ENCODE data around the gene PLEKHG2.
A peak's percentile ranks its signal among the peaks of the same experiment; 100 is the strongest.

The PLEKHG2 gene

DNA sequence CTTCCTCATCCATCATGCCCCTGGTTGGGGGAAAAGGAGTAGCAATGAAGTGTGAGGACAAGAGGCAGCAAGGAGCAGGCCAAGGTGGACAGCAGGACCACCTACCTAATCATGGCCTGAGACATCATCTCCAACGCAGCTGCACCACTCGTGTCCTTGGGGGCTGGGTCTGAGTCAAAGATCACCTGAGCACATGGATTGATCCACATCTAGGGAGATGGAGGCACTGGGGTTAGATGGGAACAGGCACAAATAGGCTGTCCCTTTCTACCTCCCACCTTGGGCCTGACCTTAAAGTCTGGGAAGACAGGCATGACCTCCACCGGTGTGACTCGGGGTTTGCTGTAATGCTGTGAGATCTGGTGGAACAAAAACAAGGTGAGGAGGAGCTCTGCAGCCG is 23.8 kb upstream of the PLEKHG2 start:
- H3K4me1 ChIP-seq (ENCODE audit: low read length): peaks cover 11% of the 10 kb centered on the region
- H3K9me2 ChIP-seq (replicated peaks; ENCODE audit: insufficient read depth, low read length): no peaks in the 10 kb centered on the region
- H3K36me3 ChIP-seq (replicated peaks; ENCODE audit: insufficient read depth, low read length): no peaks in the 10 kb centered on the region
- TF ChIP-seq EZH2phosphoT487 (IDR thresholded peaks at IDR 0.05; ENCODE audit: low read length) (no peak), EZH2 (optimal IDR thresholded peaks at IDR 0.05; ENCODE audit: low read depth, low read length) (no peak)
- TF ChIP-seq, protein P1, sequence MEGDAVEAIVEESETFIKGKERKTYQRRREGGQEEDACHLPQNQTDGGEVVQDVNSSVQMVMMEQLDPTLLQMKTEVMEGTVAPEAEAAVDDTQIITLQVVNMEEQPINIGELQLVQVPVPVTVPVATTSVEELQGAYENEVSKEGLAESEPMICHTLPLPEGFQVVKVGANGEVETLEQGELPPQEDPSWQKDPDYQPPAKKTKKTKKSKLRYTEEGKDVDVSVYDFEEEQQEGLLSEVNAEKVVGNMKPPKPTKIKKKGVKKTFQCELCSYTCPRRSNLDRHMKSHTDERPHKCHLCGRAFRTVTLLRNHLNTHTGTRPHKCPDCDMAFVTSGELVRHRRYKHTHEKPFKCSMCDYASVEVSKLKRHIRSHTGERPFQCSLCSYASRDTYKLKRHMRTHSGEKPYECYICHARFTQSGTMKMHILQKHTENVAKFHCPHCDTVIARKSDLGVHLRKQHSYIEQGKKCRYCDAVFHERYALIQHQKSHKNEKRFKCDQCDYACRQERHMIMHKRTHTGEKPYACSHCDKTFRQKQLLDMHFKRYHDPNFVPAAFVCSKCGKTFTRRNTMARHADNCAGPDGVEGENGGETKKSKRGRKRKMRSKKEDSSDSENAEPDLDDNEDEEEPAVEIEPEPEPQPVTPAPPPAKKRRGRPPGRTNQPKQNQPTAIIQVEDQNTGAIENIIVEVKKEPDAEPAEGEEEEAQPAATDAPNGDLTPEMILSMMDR (IDR thresholded peaks at IDR 0.05; ENCODE audit: low read length): no peak
- H3F3A ChIP-seq (ENCODE audit: insufficient read depth, low read length): peaks cover 7% of the 10 kb centered on the region; the same call in 1 of the 2 replicates
- no peak overlapping the region for H3K4me2 ChIP-seq (ENCODE audit: low read depth, low read length)
- H3K9me3 ChIP-seq (replicated peaks; ENCODE audit: insufficient read depth, low read length): no peaks in the 10 kb centered on the region
- no peak for DNase-seq
- H4K20me1 ChIP-seq (ENCODE audit: insufficient read depth, low read length): no peaks in the 10 kb centered on the region
- H3K27ac ChIP-seq (ENCODE audit: low read length): no peak overlapping the region
- H3K79me2 ChIP-seq (ENCODE audit: low read length): peaks cover 40% of the 10 kb centered on the region
- H3K9ac ChIP-seq (ENCODE audit: low read length): no peak overlapping the region
- no peak overlapping the region for H2AFZ ChIP-seq (ENCODE audit: low read length)
- H3K27me3 ChIP-seq (replicated peaks; ENCODE audit: insufficient read depth, low read length): no peaks in the 10 kb centered on the region
- no peak overlapping the region for H3K4me3 ChIP-seq (ENCODE audit: low read length)

DNA sequence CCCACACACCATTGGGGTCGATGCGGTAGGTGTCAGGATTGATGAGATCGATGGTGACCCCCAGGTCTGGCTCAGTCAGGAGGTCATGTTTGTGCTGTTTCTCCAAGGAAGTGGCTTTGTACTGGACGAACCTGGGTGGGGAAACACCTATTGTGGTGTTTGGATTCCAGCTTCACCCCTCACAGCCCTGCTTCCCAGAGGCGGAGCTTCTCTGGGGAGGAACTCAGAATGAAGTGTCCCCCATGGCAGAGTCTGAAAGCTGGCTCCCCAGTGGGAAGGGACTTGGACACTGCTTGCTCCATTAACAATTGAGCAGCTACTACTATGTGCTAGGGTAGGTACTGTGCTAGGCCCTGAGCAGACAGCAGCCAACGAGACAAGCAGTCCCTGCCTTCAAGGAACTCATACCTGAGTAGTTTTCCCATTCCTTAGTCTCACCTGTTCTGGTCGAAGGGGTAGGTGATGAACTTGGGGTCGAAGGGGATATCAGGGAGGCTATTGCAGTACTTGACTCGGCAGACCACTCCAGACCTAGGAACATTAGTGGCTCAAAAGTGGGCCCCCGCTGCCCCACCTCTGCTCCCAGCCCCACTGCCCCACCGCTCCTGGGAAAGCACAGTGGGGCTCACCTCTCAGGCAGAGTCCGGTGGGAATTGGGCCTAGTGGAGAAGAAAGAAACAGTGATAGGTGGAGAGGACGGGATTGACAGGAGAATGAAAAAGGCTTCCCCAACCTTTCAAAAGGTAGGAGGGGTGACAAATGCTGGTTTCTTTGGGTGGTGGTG is 22.6 kb upstream of the PLEKHG2 start:
- Histone ChIP-seq H2AFZ (ENCODE audit: low read length) (no peak overlapping the region), H3K79me2 (ENCODE audit: low read length) (peaks cover 44% of the 10 kb centered on the region), H3K4me2 (ENCODE audit: low read depth, low read length) (peak overlapping the region; percentile 80), H3K9me2 (replicated peaks; ENCODE audit: insufficient read depth, low read length) (no peaks in the 10 kb centered on the region), H3K9ac (ENCODE audit: low read length) (peak overlapping the region; percentile 100), H3K4me1 (ENCODE audit: low read length) (peaks cover 11% of the 10 kb centered on the region), H3K27ac (ENCODE audit: low read length) (peak overlapping the region; percentile 96; the same call in 1 of the 2 replicates), H4K20me1 (ENCODE audit: insufficient read depth, low read length) (no peaks in the 10 kb centered on the region), H3K27me3 (replicated peaks; ENCODE audit: insufficient read depth, low read length) (no peaks in the 10 kb centered on the region), H3K4me3 (ENCODE audit: low read length) (peak overlapping the region; percentile 100), H3K36me3 (replicated peaks; ENCODE audit: insufficient read depth, low read length) (no peaks in the 10 kb centered on the region), H3F3A (ENCODE audit: insufficient read depth, low read length) (peaks cover 7% of the 10 kb centered on the region; the same call in 1 of the 2 replicates), H3K9me3 (replicated peaks; ENCODE audit: insufficient read depth, low read length) (no peaks in the 10 kb centered on the region)
- TF ChIP-seq EZH2 (optimal IDR thresholded peaks at IDR 0.05; ENCODE audit: low read depth, low read length): no peak
- no peak for DNase-seq

GRCh38 chr19:39390451-39390750 is 22.1 kb upstream of the PLEKHG2 start:
- Histone ChIP-seq H2AFZ (ENCODE audit: low read length) (peak overlapping the region; percentile 94), H3K4me2 (ENCODE audit: low read depth, low read length) (peak overlapping the region; percentile 80), H3K27ac (ENCODE audit: low read length) (peak overlapping the region; percentile 96), H3F3A (ENCODE audit: insufficient read depth, low read length) (peaks cover 7% of the 10 kb centered on the region; the same call in 1 of the 2 replicates), H3K9ac (ENCODE audit: low read length) (peak overlapping the region; percentile 100), H3K9me3 (replicated peaks; ENCODE audit: insufficient read depth, low read length) (no peaks in the 10 kb centered on the region), H3K4me3 (ENCODE audit: low read length) (peak overlapping the region; percentile 100), H3K27me3 (replicated peaks; ENCODE audit: insufficient read depth, low read length) (no peaks in the 10 kb centered on the region), H3K9me2 (replicated peaks; ENCODE audit: insufficient read depth, low read length) (no peaks in the 10 kb centered on the region), H3K36me3 (replicated peaks; ENCODE audit: insufficient read depth, low read length) (no peaks in the 10 kb centered on the region), H3K79me2 (ENCODE audit: low read length) (peaks cover 50% of the 10 kb centered on the region), H4K20me1 (ENCODE audit: insufficient read depth, low read length) (no peaks in the 10 kb centered on the region), H3K4me1 (ENCODE audit: low read length) (peaks cover 11% of the 10 kb centered on the region)
- peak; percentile 72 for DNase-seq
- TF ChIP-seq, protein P1 (IDR thresholded peaks at IDR 0.05; ENCODE audit: low read length): no peak
- no peak for TF ChIP-seq EZH2phosphoT487 (IDR thresholded peaks at IDR 0.05; ENCODE audit: low read length)
- TF ChIP-seq EZH2 (optimal IDR thresholded peaks at IDR 0.05; ENCODE audit: low read depth, low read length): no peak
